AG04450 (cell line): ENCODE measurements around the gene NEFH. TPM values are rescaled to one million over a fixed set of nuclear protein-coding genes. Genes with fewer than 3 reads are reported as not detected.
"Not testable (repeated sequence)": the region's sequence is repeated elsewhere in the genome, so short reads cannot be mapped to it uniquely, and the experiment has no call there.

ENCODE experiments used
- CTCF ChIA-PET: fragments of 300-600, 350-600 bp; formaldehyde crosslinking; extraction: SDS; loops from one replicate; lab custom pipeline; 2022; ENCODE audit warnings: antibody characterized with exemption, inconsistent platforms; lab: Charles Lee
- POLR2A ChIA-PET: fragments of 350-600 bp; formaldehyde crosslinking; extraction: SDS; loops from one replicate; lab custom pipeline; 2021; ENCODE audit warnings: antibody characterized with exemption, inconsistent platforms; lab: Yijun Ruan, JAX
- DNase-seq: peaks from one replicate; pipeline ENCODE4 v3.0.0-alpha.2; 2011; ENCODE audit warnings: low read depth, low spot score
- H3K27ac ChIP-seq: one replicate; pipeline ENCODE4 v1.5.1; 2012; ENCODE audit warnings: low read depth, low read length, control low read depth
- H3K27me3 ChIP-seq: one replicate; pipeline ENCODE4 v1.6.0; 2012; ENCODE audit warnings: low read length; ENCODE audit not compliant: control insufficient read depth, insufficient read depth
- H3K4me3 ChIP-seq: 2 replicates; pipeline ENCODE4 v1.5.1; 2011; ENCODE audit warnings: mild to moderate bottlenecking, low read depth, low read length, control low read depth
- H3K9me3 ChIP-seq: 2 replicates; pipeline ENCODE4 v1.5.1; 2012; ENCODE audit warnings: low read length; ENCODE audit not compliant: control insufficient read depth, insufficient read depth
- polyA plus RNA-seq: library from polyadenylated mRNA; depleted of rRNA; stranded (reverse); fragments of >200 nt; gene quantifications from 2 replicates; pipeline ENCODE4 v1.2.3, GENCODE V29; 2011
- TF ChIP-seq, protein P1 (sequence below): IDR thresholded peaks from 2 replicates; pipeline ENCODE4 v1.5.1; 2011; ENCODE audit warnings: low read depth, low read length, control low read depth, inconsistent platforms

Gene NEFH
- polyA plus RNA-seq, 1 experiment = 2.0 TPM

DNA sequence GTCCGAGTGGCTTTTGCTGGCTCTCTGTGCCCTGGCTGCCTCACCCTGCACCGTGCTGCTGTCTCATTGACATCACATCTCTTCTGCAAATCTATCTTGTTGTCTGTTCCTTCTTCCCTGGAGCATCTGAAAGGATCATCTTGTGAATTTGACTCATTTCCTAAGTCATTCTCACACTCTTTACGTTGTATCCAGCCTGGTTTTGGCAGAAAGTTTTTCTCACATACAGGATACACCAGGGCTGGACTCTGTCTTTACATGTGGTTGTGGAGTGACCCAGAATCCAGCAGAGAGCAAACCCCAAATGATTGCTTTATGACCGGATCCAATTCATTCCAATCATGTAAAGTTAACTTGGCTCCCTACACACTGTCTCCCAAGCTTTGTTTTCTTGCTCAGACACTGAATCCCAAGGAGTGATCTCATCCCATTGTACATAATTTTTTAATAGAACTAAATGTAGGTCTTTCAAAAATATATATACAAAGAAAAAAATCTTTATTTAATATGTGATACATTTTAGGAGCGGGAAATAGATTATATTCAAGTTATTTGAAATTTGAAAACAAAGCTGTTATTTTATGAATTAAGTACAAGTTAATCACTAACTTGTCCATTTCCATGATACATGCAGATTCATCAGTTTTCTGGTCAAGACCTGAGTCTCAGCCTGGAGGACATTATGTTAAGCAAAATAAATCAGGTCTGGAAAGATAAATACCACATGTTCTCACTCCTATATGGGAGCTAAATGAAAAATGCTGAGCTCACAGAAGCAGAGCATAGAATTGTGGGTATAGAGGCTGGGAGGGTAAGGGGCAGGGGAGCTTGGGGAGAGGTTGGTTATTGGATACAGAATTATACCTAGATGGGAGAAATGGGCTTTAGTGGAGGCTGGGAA is 44.5 kb upstream of the NEFH start:
- POLR2A ChIA-PET = no interaction called here
- DNase-seq = no peak
- CTCF ChIA-PET = no interaction called here
- TF ChIP-seq, protein P1, sequence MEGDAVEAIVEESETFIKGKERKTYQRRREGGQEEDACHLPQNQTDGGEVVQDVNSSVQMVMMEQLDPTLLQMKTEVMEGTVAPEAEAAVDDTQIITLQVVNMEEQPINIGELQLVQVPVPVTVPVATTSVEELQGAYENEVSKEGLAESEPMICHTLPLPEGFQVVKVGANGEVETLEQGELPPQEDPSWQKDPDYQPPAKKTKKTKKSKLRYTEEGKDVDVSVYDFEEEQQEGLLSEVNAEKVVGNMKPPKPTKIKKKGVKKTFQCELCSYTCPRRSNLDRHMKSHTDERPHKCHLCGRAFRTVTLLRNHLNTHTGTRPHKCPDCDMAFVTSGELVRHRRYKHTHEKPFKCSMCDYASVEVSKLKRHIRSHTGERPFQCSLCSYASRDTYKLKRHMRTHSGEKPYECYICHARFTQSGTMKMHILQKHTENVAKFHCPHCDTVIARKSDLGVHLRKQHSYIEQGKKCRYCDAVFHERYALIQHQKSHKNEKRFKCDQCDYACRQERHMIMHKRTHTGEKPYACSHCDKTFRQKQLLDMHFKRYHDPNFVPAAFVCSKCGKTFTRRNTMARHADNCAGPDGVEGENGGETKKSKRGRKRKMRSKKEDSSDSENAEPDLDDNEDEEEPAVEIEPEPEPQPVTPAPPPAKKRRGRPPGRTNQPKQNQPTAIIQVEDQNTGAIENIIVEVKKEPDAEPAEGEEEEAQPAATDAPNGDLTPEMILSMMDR = no peak
- Histone ChIP-seq H3K4me3 (no peak overlapping the region), H3K27ac (no peak overlapping the region), H3K9me3 (no peaks in the 10 kb centered on the region), H3K27me3 (peaks cover 31% of the 10 kb centered on the region)

DNA sequence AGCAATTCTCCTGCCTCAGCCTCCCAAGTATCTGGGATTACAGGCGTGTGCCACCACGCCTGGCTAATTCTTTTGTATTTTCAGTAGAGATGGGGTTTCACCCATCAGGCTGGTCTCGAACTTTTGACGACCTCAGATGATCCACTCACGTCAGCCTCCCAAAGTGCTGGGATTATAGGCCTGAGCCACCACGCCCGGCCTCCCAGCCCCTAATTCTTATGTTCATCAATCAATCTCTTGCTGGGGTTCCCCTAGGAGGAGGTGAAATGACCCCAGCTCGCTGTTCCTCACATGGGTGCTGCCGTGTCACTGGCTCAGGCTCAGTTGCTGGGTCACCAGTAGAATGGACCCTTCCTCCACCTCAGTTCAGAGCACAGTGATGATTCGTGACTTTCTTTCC is 41.7 kb upstream of the NEFH start, which contains the start of gene RFPL1:
TSS of gene RFPL1 (plus strand) at position 301 of the 400 bp plus-strand sequence.
- H3K9me3 ChIP-seq, H3K4me3 ChIP-seq, H3K27ac ChIP-seq, POLR2A ChIA-PET, CTCF ChIA-PET, DNase-seq: not testable (repeated sequence)
- peaks cover 23% of the 10 kb centered on the region for H3K27me3 ChIP-seq

DNA sequence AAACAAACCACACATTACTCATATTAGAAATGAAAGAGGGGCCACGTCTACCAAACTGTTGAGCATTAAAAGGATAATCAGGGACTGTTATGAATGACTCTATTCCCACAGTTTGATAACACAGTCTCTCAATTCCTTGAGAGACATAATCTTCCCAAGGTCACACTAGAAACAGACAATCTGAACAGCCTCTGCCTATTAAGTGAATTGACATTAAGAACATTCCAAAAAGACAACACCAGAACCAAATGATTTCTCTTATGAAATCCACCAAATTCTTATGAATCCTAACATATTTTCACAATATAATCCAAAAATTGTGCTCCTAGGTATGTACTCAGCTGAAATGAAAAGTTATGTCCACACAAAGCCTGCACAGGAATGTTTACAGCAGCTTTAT is 37.0 kb upstream of the NEFH start:
- ChIA-PET CTCF (no interaction called here), POLR2A (no interaction called here)
- DNase-seq = no peak

DNA sequence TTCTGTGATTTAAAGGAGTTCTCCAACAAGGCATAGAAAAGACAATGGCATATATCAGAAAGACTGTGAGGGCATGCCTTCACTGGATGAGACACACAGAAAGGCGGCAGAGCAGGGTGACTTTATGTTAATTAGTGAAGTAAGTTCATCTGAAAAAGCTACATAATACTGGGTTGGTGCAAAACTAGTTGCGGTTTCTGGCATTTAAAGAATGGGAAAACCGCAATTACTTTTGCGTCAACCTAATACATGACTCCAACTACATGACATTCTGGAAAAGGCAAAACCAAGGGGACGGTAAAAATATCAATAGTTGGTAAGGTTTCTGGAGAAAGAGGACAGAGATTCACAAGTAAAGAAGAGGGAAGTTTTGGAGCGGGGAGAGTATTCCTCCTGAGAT is 36.6 kb upstream of the NEFH start:
- no peaks in the 10 kb centered on the region for H3K9me3 ChIP-seq
- ChIA-PET POLR2A (no interaction called here), CTCF (no interaction called here)
- peaks cover 8% of the 10 kb centered on the region for H3K27me3 ChIP-seq
- H3K27ac ChIP-seq = no peak overlapping the region
- no peak overlapping the region for H3K4me3 ChIP-seq
- no peak for DNase-seq
- TF ChIP-seq, protein P1 = no peak

More for the DNA sequence above, 37.0 kb upstream of the NEFH start:
- no peak overlapping the region for H3K27ac ChIP-seq
- H3K27me3 ChIP-seq = peaks cover 10% of the 10 kb centered on the region
- TF ChIP-seq, protein P1 = no peak
- no peak overlapping the region for H3K4me3 ChIP-seq
- H3K9me3 ChIP-seq = no peaks in the 10 kb centered on the region

DNA sequence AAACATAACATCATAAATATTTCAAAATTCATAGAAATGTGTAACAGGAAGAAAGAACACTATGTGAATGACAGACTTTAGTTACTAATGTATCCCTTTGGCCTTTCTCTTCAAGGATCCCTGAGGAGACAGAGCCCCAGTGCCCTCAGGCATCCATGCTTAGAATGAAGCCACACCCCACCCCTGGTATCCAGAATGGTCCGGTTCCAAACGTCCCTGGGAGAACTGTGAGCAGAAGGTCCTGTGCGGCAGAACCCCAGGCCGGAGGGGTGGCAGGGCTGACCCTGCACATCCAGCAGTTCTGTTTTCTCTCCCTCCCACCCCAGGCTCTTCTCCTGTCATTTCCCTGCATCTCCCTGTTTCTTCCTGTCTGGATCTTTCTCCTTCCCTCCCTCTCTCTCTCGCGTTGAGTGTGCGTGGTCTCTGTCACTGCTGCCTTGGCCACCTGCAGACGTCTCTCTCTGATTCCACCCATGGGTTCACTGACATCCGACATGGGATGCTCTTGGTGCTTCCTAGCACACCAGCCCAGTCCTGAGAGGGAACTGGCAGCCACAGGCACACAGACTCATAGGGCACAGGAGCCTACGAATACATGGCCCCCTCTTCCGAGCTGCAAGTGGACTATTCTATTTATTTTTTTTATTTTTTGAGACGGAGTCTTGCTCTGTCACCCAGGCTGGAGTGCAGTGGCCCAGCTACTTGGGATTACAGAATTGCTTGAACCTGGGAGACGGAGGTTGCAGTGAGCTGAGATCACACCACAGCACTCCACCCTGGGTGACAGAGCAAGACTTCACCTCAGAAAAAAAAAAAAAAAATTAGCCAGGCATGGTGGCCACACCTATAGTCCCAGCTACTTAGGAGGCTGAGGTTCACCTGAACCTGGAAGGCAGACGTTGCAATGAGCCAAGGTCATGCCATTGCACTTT is 35.9 kb upstream of the NEFH start:
- Histone ChIP-seq H3K27me3 (peaks cover 7% of the 10 kb centered on the region), H3K9me3 (no peaks in the 10 kb centered on the region), H3K27ac (no peak overlapping the region), H3K4me3 (no peak overlapping the region)
- ChIA-PET CTCF (no interaction called here), POLR2A (no interaction called here)
- no peak for DNase-seq
- TF ChIP-seq, protein P1 = no peak
